NCI-H1694 (cell line): Measurements from ENCODE around the gene HIGD2A.

Experiments used
- DNase-seq: peaks from one replicate; lab custom pipeline; 2025; lab: John Stamatoyannopoulos, UW

The HIGD2A gene, protein sequence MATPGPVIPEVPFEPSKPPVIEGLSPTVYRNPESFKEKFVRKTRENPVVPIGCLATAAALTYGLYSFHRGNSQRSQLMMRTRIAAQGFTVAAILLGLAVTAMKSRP

DNA sequence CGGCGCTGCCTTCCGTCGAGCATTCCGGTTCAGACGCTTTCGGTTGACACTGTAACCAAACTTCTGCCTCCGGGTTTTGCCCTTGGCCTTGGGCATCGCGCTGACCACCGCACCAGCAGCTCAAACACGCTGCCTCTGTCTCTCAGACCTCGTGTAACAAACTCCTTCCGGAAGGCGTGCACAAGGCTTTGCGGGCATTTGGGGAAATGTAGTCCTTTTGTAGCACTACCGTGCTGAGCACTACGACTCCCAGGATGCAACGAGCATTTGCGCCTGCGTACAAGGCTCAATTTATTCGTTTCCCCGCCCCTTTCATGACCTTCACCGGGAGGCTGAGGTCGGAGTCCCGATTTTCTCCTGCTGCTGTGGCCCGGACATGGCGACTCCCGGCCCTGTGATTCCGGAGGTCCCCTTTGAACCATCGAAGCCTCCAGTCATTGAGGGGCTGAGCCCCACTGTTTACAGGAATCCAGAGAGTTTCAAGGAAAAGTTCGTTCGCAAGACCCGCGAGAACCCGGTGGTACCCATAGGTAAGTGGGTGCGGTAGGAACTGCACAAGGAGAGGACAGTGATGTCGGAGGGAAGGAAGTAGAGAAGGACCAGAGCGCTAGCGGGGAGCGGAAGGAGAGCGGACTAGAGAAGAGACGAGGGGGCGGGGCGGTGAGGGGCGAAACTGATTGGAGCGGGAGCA, at the start of gene HIGD2A, which contains the start of gene NOP16:
HIGD2A (plus strand) TSS at position 308 of the 691 bp plus-strand sequence; CDS start at position 377, 69 bp downstream.
NOP16 (minus strand) TSS at position 155 of the 691 bp plus-strand sequence; CDS start at position 96, 59 bp downstream.
- DNase-seq, result peak; percentile 98

DNA sequence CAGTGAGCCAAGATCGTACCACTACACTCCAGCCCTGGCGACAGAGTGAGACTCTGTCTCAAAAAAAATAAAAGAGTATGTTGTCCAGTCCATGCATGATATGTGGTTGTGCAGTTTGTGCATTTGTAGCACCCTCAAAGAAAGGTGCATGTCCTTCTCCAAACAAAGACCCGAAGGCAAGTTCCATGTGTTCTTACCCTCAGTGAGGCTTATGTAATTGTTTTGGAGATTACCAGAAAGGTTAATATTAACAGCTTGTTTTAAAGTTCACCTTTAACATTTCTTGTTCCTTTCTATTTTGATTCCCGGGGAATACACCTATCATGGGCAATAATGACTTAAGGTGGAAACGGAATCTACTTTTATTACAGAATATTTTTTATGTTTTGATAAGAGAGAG, 49.2 kb upstream of the HIGD2A start:
- DNase-seq, result no peak

DNA sequence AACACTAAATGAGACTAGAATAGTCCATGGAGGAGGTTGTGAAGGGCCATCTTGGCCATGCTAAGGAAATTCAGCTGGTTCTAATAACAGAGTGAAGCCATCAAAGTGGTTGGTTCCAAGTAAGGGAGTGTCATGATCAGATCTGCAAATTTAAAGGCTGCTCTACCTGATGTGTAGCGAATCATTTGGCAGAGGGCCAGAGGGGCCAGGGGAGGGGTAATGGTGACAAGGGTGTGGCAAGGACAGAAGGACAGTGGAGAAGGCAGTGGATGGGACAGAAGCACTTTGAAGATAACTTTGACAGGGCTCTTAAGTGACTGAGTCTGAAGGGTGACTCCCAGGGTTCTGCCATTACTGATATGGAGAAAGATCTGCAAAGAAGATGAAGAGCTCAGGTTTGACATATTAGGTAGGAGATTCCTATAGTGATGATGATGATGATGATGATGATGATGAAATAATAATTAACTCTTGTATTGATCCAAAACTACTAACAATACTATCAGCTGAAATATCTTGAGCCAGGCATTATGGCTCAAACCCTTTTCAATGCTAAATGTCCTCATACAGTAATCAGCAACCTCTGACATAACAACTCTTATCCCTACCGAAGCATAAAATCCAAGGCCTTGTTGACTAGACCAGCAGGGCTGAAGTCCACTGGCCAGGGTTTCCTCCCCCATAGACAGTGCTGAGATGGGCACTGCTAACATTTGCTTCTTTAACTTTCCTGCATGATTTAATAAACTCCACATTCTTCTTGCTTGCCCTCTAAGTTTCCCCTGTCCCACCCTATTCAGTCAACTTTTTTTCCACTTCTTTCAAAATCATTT, 47.0 kb upstream of the HIGD2A start:
- DNase-seq, result no peak

DNA sequence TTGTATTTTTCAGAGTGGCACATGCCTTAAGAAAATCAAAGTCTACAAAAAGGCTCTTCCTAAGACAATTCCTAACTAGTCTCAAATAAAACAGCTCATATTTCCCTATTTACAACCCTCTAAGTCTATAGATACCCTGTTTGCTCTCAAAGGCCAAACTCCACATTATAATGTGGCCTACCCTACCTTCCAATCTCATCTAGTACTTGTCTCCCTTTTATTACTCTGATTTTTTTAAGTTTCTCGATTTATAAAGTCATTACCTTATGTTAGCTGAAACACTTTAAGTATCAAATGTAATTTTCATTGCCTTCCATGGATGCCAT, 46.4 kb upstream of the HIGD2A start:
- DNase-seq, result no peak

DNA sequence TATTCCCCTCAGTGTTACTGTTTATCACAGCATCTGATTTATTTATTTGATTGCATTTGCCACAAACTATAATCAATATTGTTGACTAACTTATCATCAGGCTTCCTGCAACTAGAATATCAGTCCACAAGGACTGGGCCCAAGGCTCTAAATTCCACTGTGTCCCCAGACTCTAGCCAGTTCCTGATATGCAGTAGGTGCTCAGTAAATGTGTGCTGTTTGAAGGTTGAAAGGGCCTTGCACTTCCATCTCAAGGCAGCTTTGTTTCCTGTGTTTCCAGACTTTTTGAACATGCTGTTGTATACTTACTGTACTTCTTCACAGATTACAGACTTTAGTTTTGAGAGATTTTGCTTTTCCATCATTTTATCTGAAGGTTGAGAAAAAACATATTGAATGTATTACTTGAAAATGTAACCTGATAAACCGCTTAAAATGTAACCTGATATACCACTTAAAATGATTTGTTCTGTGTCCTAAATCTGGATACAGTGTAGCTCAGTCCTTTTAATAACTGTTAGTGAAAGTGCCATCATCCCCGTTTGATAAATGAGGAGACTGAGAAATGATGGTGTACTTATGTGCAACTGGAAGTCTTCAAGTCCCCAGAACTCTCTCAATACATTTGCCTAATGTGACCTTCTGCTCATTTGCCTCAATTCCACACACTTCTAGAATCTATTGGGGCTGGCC, 45.6 kb upstream of the HIGD2A start:
- no peak for DNase-seq

DNA sequence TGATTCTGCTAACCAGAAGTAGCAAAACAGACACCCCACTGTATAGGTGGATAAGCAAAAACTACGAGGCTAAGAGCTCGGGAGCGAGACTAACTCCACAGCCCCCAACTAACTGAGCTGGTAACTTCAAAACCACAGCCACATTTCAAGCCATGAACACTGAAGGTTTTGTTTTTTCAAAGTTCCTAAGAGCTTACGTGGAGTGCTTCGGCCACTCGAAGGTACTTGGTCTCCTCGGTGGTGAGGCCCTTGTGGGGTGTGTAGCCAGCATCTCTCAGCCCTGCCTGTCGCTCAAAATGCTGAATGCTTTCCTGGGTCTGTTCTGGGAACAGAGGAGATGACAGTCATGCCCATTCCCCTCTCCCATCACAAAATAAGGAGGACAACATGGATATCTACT, 38.1 kb upstream of the HIGD2A start:
- no peak for DNase-seq

DNA sequence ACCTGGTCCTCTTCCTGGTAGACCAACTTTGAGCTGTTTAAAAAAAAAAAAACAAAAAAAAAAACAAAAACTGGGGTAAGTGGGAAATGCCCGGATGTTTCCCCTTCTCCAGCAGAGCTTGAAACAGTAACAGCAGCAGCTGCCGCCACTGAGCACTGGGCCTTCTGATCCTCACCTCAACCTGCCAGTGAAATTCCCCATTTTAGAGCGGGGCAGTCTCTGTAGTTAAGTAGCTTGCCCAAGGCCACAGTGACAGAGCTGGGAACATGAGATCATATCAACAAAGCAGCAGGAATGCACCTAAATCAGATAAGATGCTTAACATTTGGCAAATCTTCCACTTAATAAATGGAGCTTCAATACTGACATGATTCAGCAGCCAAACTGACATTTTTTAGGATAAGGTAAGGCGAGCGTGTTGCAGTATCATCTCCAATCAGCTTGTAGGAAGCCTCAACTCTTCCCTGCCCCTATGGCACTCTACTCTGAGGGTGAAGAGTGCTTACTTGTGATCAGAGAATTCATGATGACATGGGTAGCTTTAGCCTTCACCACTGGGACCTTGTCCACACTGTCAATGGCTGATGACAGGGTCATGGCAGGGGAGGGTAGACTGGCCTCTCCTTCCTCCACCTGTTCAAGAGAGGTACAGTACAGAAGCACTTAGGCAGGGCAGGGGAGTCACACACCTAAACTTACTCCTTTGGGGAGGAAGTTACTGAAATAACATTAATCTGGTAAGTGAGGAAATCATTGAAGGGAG, 36.3 kb upstream of the HIGD2A start:
- no peak for DNase-seq

DNA sequence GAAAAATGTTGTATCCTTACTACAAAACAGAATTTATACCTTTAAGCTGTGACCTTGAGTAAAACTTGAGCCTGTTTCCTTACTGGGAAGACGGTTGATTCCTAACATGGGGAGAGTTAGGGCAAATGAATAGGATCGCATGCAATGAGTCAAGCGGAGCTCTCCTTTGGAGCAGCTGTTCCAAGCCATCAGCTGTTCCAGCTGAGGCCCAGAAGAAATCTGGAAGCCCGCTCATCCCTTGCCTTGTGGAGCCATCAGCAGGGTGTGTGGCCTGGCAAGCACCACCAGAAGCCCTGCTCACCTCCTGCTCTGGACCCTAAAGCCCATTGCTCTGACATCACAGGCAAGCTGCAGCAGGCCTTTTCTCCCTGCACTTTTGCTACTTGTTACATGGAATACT, 35.0 kb upstream of the HIGD2A start:
- DNase-seq, result no peak

DNA sequence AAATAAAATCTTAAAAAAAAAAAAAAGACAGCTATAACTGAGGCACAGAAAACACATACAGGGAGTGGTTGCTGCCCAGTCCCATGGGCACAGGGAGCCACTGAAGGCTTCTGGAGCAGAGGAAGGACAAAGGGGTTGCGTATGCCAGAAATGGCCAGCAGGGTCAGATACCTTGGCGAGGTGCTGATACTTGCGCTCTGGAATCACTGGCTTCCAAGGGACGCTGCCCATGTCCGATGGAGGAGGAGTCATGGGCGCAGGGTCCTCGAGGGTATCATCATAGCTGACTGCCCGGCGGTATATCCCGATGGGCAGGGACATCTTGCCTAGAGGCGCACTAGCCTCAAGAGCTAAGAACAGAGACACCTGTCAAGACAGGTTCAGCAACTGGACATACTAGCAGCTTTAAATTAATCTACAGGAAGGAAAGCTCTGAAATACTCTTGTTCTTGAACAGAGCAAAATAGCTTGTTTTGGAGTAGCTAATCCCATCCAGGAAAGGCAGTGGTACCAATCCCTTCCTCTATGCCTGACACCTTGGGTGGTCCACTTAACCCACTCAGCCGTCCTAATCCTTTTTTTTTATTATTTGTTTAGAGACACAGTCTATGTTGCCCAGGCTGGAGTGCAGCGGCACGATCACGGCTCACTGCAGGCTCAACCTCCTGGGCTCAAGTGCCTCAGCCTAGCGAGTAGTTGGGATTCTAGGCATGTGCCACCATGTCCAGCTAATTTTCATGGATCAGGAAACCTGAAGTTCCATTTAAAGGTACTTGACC, 33.0 kb upstream of the HIGD2A start:
- DNase-seq, result no peak

DNA sequence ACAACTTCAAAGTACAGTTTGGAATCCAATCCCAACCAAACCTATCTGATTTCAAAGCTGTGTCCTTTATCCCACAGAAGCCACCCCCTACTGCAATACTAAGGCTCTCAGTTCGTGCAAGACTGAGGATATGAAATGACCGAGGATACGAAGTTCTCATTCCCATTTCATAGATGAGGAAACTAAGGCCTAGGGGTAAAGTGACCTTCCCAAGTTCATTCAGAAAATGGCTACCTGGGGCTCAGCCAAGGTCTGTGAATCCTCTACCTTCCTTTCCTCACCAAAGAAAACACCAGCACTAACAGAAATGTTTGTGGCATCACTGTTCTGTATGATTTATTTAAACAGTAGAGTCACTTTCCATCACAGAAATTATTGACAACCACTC, 32.4 kb upstream of the HIGD2A start:
- no peak for DNase-seq

DNA sequence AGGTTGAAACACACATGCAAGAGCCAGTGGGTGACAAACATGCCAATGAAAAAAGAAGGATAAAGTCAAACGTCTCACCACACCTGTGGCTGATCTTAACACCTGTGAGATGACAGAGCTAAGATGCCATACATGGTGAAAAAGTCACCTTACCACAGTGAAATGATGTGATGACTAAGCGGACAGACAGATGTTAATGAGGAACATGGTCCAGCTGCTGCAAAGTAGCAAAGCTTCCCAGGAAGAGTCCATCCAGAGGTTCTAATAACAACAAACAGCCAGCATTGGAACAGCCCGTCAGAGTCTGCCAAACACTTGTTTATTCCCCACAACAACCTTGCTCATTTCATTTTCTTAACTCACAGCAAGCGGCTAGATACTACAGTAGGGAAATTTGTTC, 28.9 kb upstream of the HIGD2A start:
- no peak for DNase-seq

DNA sequence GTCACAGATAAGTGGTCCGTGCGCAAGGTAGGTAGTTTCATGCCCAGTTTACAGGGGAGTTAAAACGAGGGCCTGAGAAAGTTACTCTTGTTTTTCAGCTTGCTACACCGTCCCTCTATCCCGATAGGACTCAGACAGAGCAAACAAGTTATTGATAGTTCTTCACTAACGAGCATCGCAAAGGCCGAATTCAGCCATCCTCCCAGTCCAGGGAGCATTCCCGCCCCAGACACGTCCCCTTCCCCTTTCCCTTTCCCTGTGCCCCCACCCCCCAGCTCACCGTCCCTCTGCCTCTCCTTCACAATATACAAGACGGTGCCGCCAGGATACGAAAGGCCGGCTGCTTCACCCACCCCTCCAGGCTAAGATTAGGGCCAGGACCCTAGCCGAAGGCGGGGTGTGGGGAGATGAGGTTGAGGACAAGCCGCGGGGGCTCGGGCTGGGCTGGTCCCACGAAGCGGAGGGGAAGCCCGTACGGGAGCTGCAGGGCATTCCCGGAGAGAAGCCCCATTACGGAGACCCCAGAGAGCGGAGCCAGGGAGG, 27.6 kb upstream of the HIGD2A start:
- DNase-seq, result no peak

DNA sequence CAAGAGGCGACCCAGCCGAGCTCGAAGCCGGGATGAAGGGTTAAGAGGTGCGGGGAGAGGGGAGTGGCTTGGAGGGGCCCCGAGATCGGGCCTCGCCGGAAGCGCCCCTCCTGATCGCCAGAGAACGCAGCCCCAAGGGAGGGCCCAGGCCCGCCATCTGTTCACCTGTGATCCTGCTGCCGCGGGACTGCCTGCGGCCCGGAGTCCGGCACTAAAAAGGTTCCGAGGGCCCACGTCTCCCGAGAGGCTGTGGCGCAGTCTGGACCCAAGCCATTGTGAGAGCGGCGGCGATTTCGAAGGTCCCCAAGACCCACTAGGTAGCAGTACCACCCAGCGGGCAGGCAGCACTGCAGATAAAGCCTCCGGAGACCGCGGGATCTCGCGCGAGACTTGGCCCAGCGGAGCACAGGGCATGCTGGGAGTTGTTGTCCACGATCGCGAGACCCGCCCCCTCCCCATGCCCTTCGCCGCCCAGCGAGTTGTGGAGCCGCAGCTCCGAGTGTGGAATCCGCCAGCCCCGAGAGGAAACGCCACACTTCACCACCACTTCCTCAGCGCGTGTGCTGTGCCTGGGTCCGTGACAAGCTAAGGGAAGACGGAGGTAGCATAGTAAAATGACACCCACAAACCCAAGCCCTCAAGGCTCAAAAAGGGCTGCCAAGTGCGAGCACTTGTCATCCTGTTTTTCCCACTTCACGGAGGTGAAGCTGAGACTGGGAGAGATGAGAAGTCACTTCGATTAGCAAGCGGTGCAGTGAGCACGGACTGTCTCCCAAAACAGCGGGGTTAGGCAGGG, 26.9 kb upstream of the HIGD2A start, which contains the start of gene KIAA1191:
KIAA1191 (minus strand) TSS at position 328 of the 796 bp plus-strand sequence. CDS start 2,256 bp downstream, outside the sequence.
- DNase-seq, result peak; percentile 66

DNA sequence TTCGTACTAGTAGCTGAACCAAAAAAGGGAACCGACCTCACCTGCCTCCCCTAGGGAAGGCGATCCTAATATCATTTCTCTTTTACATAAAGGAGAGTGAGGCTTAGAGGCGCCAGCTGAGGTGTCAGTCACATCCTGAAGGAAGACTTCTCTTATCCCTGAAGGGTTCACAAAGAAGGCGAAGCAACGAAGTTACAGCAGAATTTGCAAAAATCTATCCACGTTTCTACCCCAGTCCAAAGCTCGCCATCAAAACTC, 26.4 kb upstream of the HIGD2A start:
- no peak for DNase-seq

DNA sequence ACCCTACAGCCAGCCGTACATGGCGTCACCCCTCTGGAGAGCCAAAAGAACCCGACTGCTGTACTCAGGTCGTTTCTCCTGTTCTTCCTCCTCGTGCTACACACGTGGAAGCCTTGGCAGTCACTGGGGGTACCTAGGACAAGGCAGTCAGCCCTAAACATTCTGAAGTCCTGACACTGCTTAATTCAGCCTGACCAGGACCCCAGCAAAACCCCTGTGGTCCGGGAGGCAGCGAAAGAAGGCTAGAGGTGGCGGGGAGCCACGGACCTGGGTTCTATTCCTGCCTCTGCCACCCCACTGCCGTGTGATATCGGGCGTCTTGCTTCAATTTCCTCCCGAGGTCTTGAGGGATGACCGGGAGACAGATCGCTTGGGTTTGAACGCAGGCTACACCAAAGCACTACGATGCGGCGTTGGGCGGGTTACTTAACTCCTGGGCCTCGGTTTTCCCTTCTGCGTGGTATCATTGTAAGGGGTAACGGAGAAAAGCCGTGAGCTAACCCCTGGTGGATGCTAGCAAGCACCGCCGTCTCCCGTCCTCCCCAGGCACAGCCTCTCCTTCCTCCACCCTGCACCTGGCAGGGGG, 23.7 kb upstream of the HIGD2A start:
- DNase-seq, result no peak

DNA sequence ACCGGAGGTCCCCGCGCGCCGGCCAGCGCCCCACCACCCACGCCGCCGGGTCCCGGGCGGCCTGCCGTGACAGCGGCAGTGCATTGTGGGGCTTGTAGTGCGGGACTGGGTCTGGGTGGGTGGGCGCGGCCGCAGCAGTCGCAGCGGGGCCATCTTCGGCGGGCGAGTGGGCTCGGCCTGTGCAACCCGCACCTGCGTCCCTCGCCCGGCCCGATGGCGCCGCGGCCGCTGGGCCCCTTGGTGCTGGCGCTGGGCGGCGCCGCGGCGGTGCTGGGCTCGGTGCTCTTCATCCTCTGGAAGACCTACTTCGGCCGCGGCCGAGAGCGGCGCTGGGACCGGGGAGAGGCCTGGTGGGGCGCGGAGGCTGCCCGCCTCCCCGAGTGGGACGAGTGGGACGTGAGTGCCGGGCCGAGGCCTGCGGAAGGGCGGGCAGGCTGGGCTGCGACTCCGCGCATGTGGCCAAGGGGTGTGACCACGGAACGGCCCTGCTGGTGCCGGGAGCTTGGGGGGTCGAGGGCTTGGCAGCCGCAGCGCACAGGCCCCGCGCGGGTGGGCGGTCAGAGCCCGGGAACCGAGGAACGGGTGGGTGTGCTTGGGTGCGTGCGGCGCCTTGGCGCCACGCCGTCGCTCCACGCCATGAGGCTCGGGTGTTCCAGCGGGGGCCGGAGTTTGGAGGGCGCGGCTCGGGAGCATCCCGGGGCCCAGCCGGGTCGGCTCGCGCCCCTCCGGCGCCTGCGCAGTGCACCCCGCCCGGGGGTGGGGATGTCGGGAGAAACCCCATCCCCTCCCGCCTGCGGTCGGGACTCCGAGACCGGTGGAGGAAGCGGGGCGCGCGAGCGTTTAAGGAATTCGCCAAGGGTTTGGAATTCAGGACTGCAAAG, 23.0 kb upstream of the HIGD2A start, which contains the start of gene ARL10:
ARL10 (plus strand) TSS at position 137 of the 881 bp plus-strand sequence; CDS start at position 214, 77 bp downstream.
- DNase-seq, result no peak

DNA sequence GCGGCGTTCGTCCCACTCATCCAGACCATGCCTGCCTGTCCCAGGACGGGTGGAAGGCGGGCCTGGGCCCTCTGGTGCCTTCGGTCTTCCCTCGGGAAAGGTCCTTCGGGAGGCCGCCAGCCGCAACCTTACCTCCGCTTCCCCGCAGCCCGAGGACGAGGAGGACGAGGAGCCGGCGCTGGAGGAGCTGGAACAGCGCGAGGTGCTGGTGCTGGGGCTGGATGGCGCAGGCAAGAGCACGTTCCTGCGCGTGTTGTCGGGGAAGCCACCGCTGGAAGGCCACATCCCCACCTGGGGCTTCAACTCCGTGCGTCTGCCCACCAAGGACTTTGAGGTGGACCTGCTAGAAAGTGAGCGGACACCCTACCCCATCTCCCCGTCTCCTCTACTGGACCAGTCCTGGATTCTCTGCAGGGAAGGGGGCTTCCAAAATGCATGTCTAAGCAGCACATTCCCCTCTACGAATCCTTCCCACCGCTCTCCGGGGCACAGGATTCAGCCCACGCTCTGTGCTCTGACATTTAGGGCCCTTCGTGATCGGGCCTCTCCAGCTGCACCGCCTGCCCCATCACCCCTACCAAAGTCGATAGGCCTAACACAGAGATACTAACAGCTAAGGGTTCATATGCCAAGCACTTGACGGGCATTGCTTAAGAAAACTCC, 22.2 kb upstream of the HIGD2A start:
- no peak for DNase-seq

DNA sequence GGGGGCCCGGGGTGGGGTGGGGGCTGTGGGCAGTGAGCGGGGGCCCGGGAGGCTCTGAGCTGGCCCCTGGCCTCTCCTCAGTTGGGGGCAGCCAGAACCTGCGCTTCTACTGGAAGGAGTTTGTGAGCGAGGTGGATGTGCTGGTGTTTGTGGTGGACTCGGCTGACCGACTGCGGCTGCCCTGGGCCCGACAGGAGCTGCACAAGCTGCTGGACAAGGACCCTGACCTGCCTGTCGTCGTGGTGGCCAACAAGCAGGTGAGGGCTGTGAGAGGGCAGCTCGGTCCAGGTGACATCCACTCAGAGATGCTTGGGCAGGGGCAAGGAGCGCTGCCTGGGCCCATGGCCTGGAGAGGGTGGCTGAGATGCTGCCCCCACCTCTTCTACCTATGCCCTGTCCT, 19.8 kb upstream of the HIGD2A start:
- DNase-seq, result no peak
